MCF 10A (cell line): ENCODE measurements around the gene IL4. TPM values are rescaled to one million over a fixed set of nuclear protein-coding genes. Genes with fewer than 3 reads are reported as not detected.

ENCODE experiments used
- BruUV-seq: library from RNA; stranded (reverse); fragments of 400-500 nt; replicated peaks from 2 replicates; lab custom pipeline; 2021; lab: Mats Ljungman, UMichigan
- CTCF ChIA-PET: fragments of 300-600 bp; sonication (Branson Sonifier 250); formaldehyde crosslinking; extraction: SDS; loops from one replicate; lab custom pipeline; 2021; ENCODE audit warnings: antibody characterized with exemption, inconsistent platforms; lab: Yijun Ruan, JAX
- POLR2A ChIA-PET: fragments of 300-600, 350-650 bp; sonication (Branson Sonifier 250); formaldehyde crosslinking; extraction: SDS; loops from one replicate; lab custom pipeline; 2020; ENCODE audit warnings: antibody characterized with exemption, inconsistent platforms; lab: Yijun Ruan, JAX
- DNase-seq: peaks from one replicate; pipeline ENCODE4 v3.0.0-alpha.2; 2018; ENCODE audit not compliant: unreplicated experiment
- H3K27ac Mint-ChIP-seq: one replicate; pipeline ENCODE4 v1.8.0; 2022; ENCODE audit warnings: mild to moderate bottlenecking, low read depth, mixed read lengths; ENCODE audit not compliant: unreplicated experiment
- H3K27me3 Mint-ChIP-seq: one replicate; pipeline ENCODE4 v1.8.0; 2022; ENCODE audit warnings: mixed read lengths; ENCODE audit not compliant: insufficient read depth, unreplicated experiment
- H3K36me3 Mint-ChIP-seq: one replicate; pipeline ENCODE4 v1.8.0; 2022; ENCODE audit warnings: mild to moderate bottlenecking, moderate library complexity, mixed read lengths; ENCODE audit not compliant: insufficient read depth, unreplicated experiment
- H3K4me1 Mint-ChIP-seq: one replicate; pipeline ENCODE4 v1.8.0; 2022; ENCODE audit warnings: mixed read lengths; ENCODE audit not compliant: insufficient read depth, unreplicated experiment
- H3K4me3 Mint-ChIP-seq: one replicate; pipeline ENCODE4 v1.8.0; 2022; ENCODE audit warnings: mild to moderate bottlenecking, moderate library complexity, mixed read lengths; ENCODE audit not compliant: unreplicated experiment
- H3K9me3 Mint-ChIP-seq: one replicate; pipeline ENCODE4 v1.8.0; 2022; ENCODE audit warnings: mixed read lengths; ENCODE audit not compliant: unreplicated experiment
- intact Hi-C: fragments of 100-400 bp; cut with micrococcal nuclease; formaldehyde crosslinking; loops from 2 replicates; pipeline ENCODE4 v1.14.1; 2022
- total RNA-seq: library from RNA; stranded (reverse); gene quantifications from 2 replicates; pipeline ENCODE4 v1.2.3, GENCODE V29; 2022
- TF ChIP-seq, protein P1 (sequence below): fragments of 200-600 bp; IDR thresholded peaks from one replicate; pipeline ENCODE4 v1.8.0; 2022; ENCODE audit warnings: antibody characterized with exemption, mild to moderate bottlenecking; ENCODE audit not compliant: unreplicated experiment

IL4 gene
- total RNA-seq, 1 experiment from 2014 or later: not detected

DNA sequence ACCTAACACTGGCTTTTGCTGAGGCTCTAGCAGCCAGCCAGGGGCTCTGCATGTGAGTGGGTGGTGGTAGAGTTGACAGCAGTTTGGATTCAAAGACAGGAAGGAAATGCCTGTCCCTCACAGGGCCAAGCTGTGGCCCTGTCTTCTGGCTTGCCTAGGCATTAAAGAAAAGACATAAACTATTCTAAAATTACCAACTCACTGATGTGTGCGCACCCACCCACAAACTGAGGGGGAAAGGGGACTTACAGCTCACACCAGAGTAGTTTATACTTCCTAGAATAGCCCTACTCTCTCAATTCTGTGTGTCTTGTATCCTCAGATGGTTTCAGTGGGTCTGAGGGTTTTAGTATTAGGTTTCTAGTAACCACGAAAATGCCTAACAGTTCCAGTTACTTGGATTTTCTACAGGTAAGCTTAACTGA lies 34.1 kb upstream of the IL4 start:
- H3K9me3 Mint-ChIP-seq: no peaks in the 10 kb centered on the region
- H3K27ac Mint-ChIP-seq: no peak overlapping the region
- BruUV-seq: no TSS peak
- ChIA-PET CTCF (interaction anchor here (0.7 to 1.8 kb wide), 6 partner anchors 9 to 226 kb away, joined by 3 to 7 read pairs (median 3); no protein-coding TSS in a partner anchor), POLR2A (interaction anchor here (0.7 kb wide), 1 partner anchor 180 kb away, joined by 4 read pairs; no protein-coding TSS in a partner anchor)
- H3K27me3 Mint-ChIP-seq: no peaks in the 10 kb centered on the region
- intact Hi-C loops: loop anchor here (5.0 kb wide), 1 partner anchor 153 kb away; no protein-coding TSS in a partner anchor
- TF ChIP-seq, protein P1, sequence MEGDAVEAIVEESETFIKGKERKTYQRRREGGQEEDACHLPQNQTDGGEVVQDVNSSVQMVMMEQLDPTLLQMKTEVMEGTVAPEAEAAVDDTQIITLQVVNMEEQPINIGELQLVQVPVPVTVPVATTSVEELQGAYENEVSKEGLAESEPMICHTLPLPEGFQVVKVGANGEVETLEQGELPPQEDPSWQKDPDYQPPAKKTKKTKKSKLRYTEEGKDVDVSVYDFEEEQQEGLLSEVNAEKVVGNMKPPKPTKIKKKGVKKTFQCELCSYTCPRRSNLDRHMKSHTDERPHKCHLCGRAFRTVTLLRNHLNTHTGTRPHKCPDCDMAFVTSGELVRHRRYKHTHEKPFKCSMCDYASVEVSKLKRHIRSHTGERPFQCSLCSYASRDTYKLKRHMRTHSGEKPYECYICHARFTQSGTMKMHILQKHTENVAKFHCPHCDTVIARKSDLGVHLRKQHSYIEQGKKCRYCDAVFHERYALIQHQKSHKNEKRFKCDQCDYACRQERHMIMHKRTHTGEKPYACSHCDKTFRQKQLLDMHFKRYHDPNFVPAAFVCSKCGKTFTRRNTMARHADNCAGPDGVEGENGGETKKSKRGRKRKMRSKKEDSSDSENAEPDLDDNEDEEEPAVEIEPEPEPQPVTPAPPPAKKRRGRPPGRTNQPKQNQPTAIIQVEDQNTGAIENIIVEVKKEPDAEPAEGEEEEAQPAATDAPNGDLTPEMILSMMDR: no peak
- no peak overlapping the region for H3K4me3 Mint-ChIP-seq
- no peak for DNase-seq
- H3K36me3 Mint-ChIP-seq: peaks cover 91% of the 10 kb centered on the region
- no peaks in the 10 kb centered on the region for H3K4me1 Mint-ChIP-seq

DNA sequence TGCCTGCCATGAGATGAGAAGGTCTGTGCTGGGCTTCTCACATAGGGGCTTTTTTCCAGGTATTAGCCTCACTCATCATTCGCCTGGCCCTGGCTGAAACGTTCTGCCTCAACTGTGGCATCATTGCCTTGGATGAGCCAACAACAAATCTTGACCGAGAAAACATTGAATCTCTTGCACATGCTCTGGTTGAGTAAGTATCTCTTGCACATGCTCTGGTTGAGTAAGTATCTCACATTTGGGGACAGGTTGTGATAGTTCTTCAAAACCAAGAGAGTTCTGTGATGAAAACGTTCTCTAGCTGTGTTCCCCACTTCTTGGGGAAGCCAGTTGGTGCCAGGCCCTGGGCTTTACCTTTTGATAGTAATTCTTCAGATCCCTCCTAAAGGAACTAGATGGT lies 33.2 kb upstream of the IL4 start:
- Mint-ChIP-seq H3K27me3 (no peaks in the 10 kb centered on the region), H3K4me1 (no peaks in the 10 kb centered on the region), H3K36me3 (peaks cover 97% of the 10 kb centered on the region), H3K4me3 (no peak overlapping the region), H3K27ac (no peak overlapping the region), H3K9me3 (no peaks in the 10 kb centered on the region)
- POLR2A ChIA-PET: interaction anchor here (0.8 to 1.1 kb wide), 2 partner anchors 9 to 40 kb away, joined by 3 read pairs; no protein-coding TSS in a partner anchor
- CTCF ChIA-PET: interaction anchor here (0.6 to 1.8 kb wide), 4 partner anchors 10 to 76 kb away, joined by 3 to 7 read pairs (median 4); no protein-coding TSS in a partner anchor
- TF ChIP-seq, protein P1: no peak
- no peak for DNase-seq
- no TSS peak for BruUV-seq
- intact Hi-C loops: loop anchor here (5.0 kb wide), 1 partner anchor 152 kb away; no protein-coding TSS in a partner anchor

DNA sequence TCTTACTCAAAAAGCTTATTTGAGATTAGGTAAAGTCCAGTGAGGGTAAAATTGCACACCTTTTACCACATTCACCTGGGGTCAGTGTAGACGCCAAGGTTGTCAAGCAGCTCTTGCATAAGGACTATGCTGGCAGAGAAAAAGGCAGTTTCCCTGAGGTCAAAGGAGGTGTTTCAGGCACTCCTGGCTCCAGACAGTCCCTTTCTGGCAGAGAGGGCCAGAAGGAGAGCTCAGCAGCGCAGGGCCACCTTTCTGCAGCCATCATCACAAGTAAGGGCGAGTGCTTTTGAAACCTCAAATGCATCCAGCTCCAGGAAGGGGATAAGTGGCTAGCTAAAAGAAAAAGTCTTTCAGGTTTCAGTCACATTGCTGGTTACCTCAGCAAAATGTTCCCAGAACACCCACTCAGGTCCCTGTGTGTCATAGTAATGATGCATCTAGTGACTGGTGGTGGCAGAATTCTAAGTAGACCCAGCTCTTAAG lies 32.5 kb upstream of the IL4 start:
- H3K36me3 Mint-ChIP-seq: peaks cover 90% of the 10 kb centered on the region
- intact Hi-C loops: loop anchor here (5.0 kb wide), 1 partner anchor 151 kb away; no protein-coding TSS in a partner anchor
- no peak for DNase-seq
- no peak overlapping the region for H3K27ac Mint-ChIP-seq
- TF ChIP-seq, protein P1: no peak
- H3K27me3 Mint-ChIP-seq: no peaks in the 10 kb centered on the region
- no peaks in the 10 kb centered on the region for H3K9me3 Mint-ChIP-seq
- no peak overlapping the region for H3K4me3 Mint-ChIP-seq
- CTCF ChIA-PET: interaction anchor here (0.6 kb wide), 4 partner anchors 30 to 270 kb away, joined by 3 to 4 read pairs (median 4); no protein-coding TSS in a partner anchor
- POLR2A ChIA-PET: interaction anchor here (0.8 to 1.1 kb wide), 2 partner anchors 10 to 41 kb away, joined by 3 read pairs; no protein-coding TSS in a partner anchor
- no TSS peak for BruUV-seq
- no peaks in the 10 kb centered on the region for H3K4me1 Mint-ChIP-seq

DNA sequence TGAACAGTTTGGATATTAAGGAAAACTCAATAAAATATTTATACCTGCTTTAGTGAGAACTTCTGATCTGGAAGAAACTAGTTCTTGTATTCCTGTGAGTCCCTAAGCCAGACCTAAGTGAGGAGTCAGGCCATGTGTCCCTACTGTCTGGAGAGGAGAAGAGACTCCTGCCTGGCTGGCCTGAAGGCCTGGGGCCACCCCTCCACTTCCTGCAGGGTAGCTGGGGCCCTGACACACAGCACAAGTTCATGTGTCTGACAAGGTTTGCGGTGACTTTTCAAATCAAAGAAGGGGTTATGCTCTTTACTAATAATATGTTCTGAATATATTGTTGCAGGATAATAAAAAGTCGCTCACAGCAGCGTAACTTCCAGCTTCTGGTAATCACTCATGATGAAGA lies 31.9 kb upstream of the IL4 start:
- no peaks in the 10 kb centered on the region for H3K9me3 Mint-ChIP-seq
- no peak for DNase-seq
- no peak overlapping the region for H3K4me3 Mint-ChIP-seq
- ChIA-PET CTCF (interaction anchor here (0.6 kb wide), 2 partner anchors 78 to 271 kb away, joined by 3 read pairs; no protein-coding TSS in a partner anchor), POLR2A (interaction anchor here (0.7 to 1.1 kb wide), 2 partner anchors 10 to 91 kb away, joined by 3 read pairs; no protein-coding TSS in a partner anchor)
- intact Hi-C loops: loop anchor here (5.0 kb wide), 1 partner anchor 150 kb away; no protein-coding TSS in a partner anchor
- H3K36me3 Mint-ChIP-seq: peaks cover 85% of the 10 kb centered on the region
- TF ChIP-seq, protein P1: no peak
- H3K27me3 Mint-ChIP-seq: no peaks in the 10 kb centered on the region
- no peak overlapping the region for H3K27ac Mint-ChIP-seq
- no peaks in the 10 kb centered on the region for H3K4me1 Mint-ChIP-seq
- BruUV-seq: no TSS peak
